ENCODE measurements around the gene OR51G1.
"Not testable (repeated sequence)": the region's sequence is repeated elsewhere in the genome, so short reads cannot be mapped to it uniquely, and the experiment has no call there.

Gene OR51G1, protein sequence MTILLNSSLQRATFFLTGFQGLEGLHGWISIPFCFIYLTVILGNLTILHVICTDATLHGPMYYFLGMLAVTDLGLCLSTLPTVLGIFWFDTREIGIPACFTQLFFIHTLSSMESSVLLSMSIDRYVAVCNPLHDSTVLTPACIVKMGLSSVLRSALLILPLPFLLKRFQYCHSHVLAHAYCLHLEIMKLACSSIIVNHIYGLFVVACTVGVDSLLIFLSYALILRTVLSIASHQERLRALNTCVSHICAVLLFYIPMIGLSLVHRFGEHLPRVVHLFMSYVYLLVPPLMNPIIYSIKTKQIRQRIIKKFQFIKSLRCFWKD

DNA sequence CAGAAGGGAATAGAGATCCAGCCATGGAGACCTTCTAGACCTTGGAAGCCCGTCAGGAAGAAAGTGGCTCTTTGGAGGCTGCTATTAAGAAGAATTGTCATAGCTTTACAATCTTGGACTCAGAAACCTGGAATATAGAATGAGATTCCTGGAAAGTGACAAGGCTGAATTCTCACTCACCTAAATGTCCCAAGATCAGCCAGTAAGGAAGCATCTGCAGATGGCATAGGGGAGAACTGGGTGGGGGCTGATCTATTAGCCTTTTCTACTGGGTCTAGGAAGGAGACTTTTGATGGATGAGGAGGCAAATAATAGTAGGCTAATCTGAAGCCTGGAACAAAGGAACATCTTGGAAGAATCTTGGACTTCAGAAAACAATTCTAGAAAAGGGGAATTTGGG lies at the start of gene OR51G1:
TSS of gene OR51G1 (minus strand) at position 101 of the 400 bp plus-strand sequence. CDS start at position 101, 0 bp downstream.
- H3K4me3 ChIP-seq (ENCODE audit: low read depth, low read length), result no peak within 1 kb of the TSS

DNA sequence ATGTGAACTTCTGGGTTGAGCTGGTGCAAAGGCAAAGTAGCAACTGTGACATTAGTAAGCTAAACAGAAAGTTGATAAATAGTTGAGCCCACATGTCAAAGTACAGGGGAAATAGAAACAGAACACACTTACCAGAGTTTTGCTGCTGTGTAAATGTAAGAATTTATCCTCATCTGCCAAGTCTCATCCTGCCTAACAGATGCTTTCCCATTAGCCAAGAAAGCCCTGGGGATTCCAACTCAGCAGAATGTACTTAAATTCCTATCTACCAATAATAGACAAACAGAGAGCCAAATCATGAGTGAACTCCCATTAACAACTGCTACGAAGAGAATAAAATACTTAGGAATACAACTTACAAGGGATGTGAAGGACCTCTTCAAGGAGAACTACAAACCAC lies 38.7 kb upstream of the OR51G1 start:
- no peak overlapping the region for H3K4me3 ChIP-seq (ENCODE audit: low read depth, low read length)

DNA sequence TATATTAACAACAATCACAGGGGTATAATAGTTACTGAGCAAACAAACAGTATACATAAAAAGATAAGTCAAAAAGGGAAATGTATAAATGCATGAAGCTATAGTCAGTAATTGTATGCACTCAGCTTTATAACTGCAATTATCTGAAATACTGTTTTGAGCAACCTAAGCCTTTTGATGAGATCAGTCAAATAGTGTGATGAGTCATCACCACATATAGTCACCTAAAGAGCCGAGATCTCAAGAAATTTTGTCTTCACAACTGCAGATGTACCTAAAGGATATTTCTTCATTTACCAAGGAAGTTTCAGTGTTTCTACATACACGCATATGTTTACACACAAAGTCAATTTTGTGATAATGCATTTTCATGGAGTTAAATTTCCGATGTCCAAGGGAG lies 36.7 kb upstream of the OR51G1 start:
- H3K4me3 ChIP-seq (ENCODE audit: low read depth, low read length), result no peak overlapping the region

DNA sequence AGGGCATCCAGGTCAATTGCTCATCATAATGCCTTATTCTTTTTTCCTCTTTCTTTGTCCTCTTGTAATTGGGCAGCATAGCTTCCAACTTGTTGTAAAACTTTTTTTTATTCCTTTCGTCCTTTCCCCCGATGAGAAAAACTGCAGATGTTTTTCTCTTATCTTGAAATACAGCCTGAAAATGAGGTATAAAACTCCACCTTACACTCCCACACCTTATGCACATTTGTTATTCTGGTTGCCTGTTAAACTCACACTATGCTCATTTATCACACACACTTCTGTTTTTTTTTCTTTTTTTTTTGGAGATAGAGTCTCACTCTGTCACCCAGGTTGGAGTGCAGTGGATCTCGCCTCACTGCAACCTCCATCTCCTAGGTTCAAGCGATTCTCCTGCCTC lies 33.3 kb upstream of the OR51G1 start:
- H3K4me3 ChIP-seq (ENCODE audit: low read depth, low read length), result no peak overlapping the region

DNA sequence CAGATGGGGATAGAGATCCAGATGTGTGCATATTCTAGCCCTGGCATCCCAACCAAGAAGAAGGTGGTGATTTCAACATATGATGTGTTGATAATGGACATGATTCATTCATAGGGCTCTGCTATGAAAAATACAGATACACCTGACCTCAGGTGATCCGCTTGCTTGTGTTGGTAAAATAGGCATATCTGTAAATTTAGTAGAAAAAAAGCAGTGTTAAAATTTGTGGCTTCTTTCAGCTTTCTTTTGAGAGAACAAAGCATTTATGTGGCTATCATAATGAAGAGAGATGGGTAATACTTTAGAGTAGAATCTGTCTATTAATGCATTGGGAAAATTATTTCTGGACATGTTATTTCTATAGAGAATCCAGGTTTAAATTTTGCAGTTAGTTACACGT lies 31.5 kb upstream of the OR51G1 start, which contains the start of gene OR51A2:
TSS of gene OR51A2 (minus strand) at position 101 of the 400 bp plus-strand sequence. CDS start at position 101, 0 bp downstream.
- not testable (repeated sequence) for H3K4me3 ChIP-seq (ENCODE audit: low read depth, low read length)

DNA sequence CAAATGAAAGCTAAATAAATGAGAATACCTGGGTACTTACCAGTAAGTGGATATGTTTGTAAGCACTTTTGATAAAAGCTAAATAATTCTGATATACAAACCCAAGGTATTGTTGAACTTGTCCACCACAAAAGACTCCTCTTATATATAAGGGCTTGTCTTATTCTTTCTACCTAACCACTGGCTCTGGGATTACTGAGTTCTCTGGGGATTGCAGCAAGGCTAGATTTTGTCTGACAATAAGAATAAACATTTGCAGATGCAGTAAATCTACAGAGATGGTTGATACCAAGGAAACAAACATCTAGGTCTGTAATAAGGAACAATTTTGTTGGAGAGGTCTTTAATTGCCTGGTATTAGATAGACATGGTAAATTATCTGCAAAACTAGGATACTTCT lies 23.4 kb upstream of the OR51G1 start, which contains the start of gene OR51A4:
TSS of gene OR51A4 (minus strand) at position 101 of the 400 bp plus-strand sequence. CDS start 505 bp downstream, outside the sequence.
- no peak within 1 kb of the TSS for H3K4me3 ChIP-seq (ENCODE audit: low read depth, low read length)

DNA sequence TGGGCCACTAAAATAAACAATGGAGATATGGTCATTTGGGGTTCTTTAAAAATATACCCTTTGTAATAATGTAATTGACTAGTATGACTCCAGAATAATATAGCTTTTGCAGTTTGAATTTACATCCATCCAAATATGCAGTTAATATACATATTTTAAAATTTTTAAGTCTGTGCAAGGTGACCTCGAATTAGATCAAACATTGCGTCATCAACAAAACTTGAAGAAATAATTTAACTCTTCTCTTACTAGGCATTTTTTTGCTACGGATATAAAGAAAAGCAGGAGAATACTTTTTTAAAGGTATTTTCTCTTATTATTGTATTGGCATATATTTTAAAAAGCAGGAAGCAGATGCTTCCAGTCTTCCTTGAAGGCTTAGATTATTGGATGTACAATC lies 12.6 kb upstream of the OR51G1 start:
- H3K4me3 ChIP-seq (ENCODE audit: low read depth, low read length), result no peak overlapping the region

DNA sequence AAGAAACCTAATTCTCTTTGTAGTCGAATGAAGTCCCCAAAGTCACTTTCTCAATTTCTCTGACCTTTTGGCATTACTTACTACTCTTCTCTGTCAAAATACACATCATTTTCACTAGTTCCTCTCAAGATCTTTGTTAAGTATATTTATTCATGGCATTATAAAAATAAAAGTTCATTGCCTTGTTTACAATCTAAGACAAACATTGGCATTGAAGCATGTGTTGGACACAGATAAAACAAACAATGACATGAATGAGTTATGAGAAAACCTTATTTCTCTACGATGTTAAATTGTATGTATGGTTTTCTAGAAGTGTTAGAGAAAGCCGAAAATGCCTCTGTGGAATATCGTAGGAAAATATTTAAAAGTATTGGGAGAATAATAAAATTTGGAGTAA lies 8.6 kb upstream of the OR51G1 start:
- H3K4me3 ChIP-seq (ENCODE audit: low read depth, low read length), result no peak overlapping the region

DNA sequence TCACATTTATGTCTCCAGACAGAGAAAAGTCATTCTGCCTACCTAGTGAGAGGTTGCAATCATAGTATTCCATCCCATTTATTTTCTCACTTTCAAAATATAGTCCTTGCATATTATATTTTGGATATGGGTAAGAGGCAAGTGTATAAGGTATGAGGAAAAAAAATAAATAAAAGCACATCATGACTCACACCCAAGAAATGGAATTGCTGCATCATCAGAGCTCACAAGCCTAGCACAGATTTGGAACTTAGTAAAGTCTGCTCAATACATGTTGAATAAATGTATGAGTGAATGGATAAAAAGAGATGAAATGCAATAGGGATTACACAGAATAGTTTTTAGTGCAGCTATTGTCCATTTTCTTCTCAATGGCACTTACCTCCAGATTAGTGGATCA lies 2.5 kb upstream of the OR51G1 start:
- no peak overlapping the region for H3K4me3 ChIP-seq (ENCODE audit: low read depth, low read length)

DNA sequence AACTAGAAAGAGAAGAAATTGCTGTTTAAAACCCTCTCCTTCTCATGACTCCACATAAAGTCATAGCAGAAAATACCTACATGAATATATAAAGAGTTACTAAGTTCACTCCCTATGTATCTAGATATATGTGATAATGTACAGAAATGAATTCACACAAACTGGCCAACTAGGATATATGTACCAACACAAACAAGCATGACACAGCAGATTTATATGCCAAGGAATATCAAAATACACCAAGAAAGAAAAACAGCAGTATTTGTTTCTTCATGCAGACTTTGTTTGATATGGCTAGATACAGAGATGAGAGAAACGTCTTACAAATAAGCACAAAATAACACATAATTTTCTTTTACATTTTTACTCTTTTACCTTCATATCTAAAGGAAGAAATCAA lies 1.8 kb downstream of the OR51G1 start:
- H3K4me3 ChIP-seq (ENCODE audit: low read depth, low read length), result no peak overlapping the region

DNA sequence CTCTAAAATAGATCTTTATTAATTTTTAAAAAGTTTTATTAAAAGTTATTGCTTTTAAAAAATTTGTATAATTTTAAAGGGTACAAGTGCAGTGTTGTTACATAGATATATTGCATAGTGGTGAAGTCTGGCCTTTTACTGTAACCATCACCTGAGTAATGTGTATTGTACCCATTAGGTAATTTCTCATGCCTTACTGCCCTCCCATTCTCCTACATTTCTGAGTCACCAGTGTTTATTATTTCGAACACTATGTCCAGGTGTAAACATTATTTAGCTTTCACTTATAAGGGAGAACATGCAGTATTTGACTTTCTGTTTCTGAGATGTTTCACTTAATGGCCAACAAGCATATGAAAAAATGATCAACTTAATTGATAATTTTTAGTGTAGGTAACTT lies 2.3 kb downstream of the OR51G1 start:
- H3K4me3 ChIP-seq (ENCODE audit: low read depth, low read length), result no peak overlapping the region

DNA sequence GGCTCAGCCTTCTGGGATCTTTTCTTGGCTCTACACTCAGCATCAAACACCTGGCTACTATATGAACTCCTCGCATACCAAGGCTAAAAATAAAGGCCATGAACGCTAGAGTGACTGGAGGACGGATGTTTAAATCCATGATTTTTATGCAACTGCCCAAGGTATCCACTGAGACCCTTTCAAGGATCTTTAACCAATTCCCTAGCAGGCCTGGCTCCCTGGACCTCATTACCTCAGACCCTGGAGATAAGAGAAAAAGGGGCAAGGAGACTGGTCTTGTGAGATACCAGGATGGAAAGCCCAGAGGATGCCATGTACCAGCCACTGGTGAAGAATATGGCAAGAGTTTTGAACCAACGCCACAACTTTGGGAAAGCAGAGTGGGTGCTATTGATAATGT lies 4.9 kb downstream of the OR51G1 start, which contains the start of gene OR51G2:
TSS of gene OR51G2 (minus strand) at position 101 of the 400 bp plus-strand sequence. CDS start 3,687 bp downstream, outside the sequence.
- no peak within 1 kb of the TSS for H3K4me3 ChIP-seq (ENCODE audit: low read depth, low read length)

DNA sequence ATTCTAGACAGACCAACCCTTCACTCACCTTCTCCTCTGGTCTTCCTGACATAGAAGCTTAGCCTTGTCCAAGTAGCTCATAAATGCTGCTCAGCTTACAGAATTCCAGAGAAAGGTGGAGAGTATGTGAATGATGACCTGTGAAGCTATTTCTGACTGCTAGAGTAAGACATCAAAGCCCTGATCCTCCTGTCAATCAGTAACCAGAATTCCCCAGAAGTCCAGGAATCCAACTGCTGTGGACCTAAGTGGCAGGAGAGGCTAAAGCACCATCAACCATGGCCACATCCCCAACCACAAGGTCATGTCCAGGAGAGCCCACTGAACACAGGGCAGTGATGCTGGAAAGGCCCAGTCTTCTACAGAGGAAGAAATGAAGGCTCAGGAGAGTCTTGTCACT lies 7.6 kb downstream of the OR51G1 start:
- no peak overlapping the region for H3K4me3 ChIP-seq (ENCODE audit: low read depth, low read length)

DNA sequence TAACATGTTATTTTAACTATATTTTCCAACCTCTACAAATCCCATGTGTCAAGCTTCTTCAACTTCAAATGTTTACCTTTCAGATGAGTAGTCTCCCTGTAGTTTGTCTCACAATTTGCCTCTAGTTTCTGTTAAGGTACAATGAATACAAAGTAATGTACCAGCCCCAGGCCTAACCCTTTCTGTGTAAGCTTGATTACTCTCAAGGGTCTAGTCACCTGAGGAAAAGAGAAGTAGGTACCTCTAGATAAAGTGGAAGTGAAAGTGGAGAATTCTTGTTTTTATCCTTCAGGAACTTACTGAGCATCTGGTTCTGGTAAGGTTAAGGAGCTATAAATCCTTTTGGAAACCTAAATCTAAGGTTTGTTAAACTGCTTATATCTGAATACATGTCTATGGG lies 20.7 kb downstream of the OR51G1 start, which contains the start of gene OR51A7:
TSS of gene OR51A7 (plus strand) at position 300 of the 400 bp plus-strand sequence. CDS start 3,587 bp downstream, outside the sequence.
- H3K4me3 ChIP-seq (ENCODE audit: low read depth, low read length), result no peak within 1 kb of the TSS

DNA sequence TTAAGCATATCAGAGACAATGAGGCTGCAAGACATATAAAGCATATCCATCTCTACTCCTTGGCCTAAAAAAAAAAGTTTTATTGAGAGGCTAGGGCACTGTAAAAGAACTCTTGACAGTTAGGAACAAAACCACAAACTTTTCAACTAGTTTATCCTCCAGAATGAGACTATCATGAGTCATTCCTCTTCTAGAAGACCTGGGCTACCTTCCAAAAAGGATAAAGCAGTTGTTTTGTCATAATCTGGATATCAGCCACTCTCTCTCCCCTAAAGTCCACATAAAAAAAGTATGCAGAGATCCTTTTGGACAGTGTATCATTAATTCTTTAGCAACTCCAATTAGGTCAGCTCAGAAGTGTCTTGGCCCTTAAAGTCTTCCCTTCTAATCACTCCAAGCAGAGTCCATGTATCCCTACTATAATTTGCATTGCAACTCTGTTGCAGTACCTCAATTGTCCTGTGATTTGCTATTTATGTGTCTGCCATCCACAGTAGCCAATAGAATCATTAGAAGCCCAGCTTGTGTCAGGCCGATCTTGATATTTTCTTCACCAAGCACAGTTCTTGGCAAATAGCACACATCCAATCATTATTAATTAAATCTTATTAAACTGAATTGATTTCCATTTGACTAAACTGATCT lies 32.0 kb downstream of the OR51G1 start:
- H3K4me3 ChIP-seq (ENCODE audit: low read depth, low read length), result no peak overlapping the region

DNA sequence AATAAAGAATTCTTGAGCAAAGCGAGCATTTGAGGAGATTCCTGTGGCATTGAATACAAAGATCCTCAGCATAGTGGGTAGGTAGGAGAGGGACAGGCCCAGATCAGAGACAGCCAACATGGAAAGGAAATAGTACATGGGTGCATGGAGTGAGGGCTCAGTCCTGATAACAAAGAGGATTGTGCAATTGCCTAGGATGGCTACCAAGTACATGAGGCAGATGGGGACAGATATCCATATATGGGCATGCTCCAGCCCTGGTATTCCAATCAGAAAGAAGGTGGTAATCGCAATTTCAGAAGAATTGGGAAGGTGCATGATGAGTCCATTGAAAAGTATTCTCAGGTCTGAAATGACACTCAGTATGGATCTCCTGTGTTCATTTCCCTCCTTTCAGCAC lies 33.9 kb downstream of the OR51G1 start:
- H3K4me3 ChIP-seq (ENCODE audit: low read depth, low read length), result no peak overlapping the region

DNA sequence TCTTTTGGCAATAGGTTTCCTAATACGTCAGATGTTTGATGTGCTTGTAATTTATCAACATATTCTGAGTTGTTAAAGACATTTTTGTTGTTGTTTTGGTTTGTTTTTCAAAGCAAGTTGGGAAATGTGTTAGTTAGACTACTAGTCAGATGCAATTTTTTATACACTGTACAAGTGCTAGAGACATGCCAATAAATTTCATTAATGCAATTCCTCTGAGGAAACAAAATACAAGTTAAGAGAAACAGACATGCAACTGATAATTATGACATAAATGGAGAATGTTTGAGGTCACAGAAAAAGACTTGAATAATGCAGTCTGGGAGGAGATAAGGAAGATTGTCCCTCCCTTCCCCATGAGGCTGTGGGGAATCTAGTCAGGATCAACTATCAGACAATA lies 36.5 kb downstream of the OR51G1 start:
- H3K4me3 ChIP-seq (ENCODE audit: low read depth, low read length), result no peak overlapping the region

DNA sequence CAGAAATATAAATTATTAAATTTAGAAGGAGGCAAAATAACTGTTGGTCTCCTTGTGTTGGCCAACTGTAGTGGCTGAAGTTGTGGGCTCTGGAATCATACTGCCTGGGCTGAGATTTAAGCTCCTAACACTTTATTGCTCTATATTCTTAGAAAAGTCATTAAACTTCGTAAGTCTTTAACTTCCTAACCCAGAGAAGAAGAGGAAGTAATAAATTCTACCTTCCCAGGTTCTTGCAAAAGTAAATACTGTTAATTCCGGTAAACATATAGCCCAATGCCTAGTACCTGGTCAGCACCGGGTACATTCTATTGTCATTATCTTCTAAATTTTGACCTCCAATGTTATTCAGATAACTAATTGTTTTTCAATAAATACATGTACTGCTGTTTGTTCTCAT lies 38.0 kb downstream of the OR51G1 start:
- H3K4me3 ChIP-seq (ENCODE audit: low read depth, low read length), result no peak overlapping the region

DNA sequence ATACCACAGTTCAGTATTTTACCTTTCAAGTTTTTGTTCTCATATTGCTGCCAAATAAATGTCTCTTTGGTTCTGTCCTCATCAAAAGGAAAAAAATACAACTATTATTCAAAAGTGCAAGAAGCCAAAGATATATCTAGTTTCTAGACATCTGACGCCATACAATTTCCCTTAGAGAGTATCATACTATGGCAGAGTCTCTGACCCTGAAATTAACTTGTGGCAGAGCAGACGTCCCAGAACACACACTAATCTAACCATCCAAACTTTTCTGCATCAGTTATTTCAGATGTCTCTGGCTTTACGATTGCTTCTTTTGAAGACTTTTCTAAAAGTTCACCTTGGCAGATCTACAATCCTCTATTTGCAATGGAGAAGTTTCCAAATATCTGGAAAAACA lies 39.8 kb downstream of the OR51G1 start:
- H3K4me3 ChIP-seq (ENCODE audit: low read depth, low read length), result no peak overlapping the region

DNA sequence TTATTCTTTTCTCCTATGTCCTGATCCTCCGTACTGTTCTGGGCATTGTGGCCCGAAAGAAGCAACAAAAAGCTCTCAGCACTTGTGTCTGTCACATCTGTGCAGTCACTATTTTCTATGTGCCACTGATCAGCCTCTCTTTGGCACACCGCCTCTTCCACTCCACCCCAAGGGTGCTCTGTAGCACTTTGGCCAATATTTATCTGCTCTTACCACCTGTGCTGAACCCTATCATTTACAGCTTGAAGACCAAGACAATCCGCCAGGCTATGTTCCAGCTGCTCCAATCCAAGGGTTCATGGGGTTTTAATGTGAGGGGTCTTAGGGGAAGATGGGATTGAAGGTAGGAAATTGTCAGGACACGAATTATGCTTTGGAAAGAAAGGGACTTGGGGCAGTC lies 41.6 kb downstream of the OR51G1 start:
- no peak overlapping the region for H3K4me3 ChIP-seq (ENCODE audit: low read depth, low read length)

DNA sequence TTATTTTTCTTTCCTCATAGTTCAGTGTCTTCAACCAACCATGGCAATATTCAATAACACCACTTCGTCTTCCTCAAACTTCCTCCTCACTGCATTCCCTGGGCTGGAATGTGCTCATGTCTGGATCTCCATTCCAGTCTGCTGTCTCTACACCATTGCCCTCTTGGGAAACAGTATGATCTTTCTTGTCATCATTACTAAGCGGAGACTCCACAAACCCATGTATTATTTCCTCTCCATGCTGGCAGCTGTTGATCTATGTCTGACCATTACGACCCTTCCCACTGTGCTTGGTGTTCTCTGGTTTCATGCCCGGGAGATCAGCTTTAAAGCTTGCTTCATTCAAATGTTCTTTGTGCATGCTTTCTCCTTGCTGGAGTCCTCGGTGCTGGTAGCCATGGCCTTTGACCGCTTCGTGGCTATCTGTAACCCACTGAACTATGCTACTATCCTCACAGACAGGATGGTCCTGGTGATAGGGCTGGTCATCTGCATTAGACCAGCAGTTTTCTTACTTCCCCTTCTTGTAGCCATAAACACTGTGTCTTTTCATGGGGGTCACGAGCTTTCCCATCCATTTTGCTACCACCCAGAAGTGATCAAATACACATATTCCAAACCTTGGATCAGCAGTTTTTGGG lies 42.2 kb downstream of the OR51G1 start, which contains the start of gene OR51T1:
TSS of gene OR51T1 (plus strand) at position 41 of the 641 bp plus-strand sequence. CDS start at position 41, 0 bp downstream.
- no peak within 1 kb of the TSS for H3K4me3 ChIP-seq (ENCODE audit: low read depth, low read length)

Measured in iPS-11a (cell line).